NCI-H774 (cell line): Measurements from ENCODE around the gene RGS11.

Experiments
- DNase-seq: peaks from one replicate; lab custom pipeline; 2025; lab: John Stamatoyannopoulos, UW

Gene RGS11

DNA sequence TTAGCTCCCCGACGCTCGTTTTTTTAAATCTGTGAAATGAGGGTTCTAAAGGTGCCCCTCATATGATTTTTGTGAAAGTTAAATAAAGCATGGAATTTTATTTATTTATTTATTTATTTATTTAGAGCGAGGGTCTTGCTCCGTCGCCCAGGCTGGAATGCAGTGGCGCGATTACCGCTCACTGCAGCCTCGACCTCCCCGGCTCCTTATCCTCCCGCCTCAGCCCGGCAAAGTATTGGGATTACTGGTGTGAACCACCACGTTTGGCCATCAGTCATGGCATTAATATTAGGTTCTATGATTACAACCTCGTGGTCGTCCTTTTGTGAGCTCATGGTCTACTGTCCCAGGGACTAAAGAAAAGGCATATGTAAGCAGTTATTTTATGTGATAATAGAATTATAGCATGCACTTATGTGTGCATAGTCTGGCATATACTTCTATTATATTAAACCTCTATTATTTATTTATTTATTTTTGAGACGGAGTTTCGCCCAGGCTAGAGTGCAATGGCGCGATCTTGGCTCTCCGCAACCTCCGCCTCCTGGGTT, 45.9 kb downstream of the RGS11 start:
- no peak for DNase-seq

DNA sequence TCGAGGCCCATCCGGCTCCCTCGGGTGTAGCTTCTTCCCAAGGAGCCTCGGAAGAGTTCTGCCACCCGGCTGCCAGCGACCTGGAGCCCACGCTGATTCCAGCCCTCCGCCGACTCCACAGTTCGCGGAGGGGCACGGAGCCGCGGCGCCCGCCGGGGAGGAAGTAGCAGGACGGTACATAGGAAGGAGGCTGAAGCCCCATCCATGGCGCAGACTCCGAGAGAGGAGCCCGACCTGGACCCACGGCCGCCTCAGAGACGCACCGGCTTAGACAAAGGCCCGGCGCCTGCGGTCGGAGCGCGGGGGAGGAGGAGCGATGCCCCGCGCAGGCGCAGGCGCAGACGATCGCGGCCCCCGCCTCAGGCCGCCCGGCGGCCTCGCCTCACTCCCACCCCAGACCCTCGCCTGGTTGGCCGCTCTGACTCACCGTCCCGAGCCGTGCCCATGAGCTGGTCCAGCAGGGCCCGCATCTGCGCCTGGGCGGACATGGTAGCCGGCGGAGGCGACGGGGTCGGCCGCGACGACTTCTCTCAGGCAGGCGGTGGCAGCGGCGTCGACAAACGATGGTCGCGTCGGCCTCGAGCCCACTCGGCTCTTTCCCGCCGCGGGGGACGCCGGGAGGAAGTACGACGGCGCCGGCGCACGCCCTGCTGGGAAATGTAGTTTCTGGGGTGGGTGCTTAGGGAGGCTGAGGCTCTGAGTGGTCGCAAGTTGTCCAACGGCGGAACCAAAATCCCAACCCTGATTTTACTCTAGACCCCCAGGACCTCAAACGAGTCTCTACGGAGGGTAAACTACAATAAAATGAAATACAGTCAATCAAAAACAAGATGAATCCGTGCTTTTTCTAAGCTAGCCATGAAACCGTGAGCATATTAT, 46.7 kb downstream of the RGS11 start, which contains the start of gene LUC7L:
TSS of gene LUC7L (minus strand) at position 598 of the 879 bp plus-strand sequence. CDS start at position 488, 110 bp downstream.
- DNase-seq = peak; percentile 73

DNA sequence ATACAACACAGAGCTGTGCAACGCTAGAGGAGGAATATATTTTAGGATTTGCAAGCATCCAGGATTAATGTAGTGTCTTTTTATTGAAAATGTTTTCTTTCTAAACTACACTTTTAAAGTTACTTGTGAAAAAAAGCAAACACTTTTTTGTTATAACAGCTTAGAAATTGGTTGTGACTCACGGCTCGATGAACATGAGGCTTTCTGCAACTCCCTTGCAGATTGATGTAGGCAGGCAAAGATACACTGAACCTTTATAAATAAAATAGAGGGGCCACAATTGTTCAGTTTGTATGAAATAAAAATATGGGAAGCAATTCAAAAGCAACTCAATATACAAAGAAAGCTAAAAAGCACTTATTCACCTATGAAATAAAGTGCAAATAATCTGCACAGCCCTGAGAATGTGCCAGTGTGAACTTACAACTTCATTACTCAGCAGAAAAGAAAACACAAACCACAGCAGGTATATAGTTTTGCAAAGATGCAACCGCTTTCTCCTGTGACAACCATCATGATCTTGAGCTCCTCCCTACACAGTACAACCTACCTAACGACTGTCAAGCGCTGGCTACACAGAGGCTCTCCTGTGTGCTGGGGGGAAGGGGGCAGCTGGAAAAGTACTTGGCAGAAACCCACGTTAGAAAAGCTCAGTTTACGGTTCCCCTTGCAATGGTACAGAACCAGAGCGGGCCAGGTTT, 47.4 kb downstream of the RGS11 start:
- no peak for DNase-seq

DNA sequence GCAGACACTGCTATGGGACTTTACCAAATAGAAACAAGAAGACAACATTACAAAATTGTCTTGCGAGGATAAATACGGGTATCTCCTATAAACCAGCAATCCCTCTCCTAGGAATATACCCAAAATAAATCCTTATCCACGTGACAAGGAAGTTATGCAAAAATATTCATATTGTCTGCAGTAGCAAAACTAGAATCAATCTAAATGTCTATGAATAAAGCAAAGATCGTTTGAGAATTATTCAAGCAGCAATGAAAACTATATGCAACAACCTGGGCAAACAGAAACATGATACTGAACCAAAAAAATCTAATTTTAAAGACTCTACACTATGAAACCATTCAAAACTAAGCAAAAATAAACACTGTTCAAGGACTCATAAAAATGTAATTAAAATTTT, 55.7 kb downstream of the RGS11 start:
- DNase-seq = no peak
